NCI-H1694 (cell line): Measurements from ENCODE around the gene CBFA2T3.
"Not testable (repeated sequence)": the region's sequence is repeated elsewhere in the genome, so short reads cannot be mapped to it uniquely, and the experiment has no call there.

ENCODE experiments used
- DNase-seq: peaks from one replicate; lab custom pipeline; 2025; lab: John Stamatoyannopoulos, UW

The CBFA2T3 gene

GRCh38 chr16:89013111-89013510, 36.1 kb upstream of the CBFA2T3 start:
- no peak for DNase-seq

GRCh38 chr16:89012622-89012995, 35.6 kb upstream of the CBFA2T3 start:
- DNase-seq: no peak

DNA sequence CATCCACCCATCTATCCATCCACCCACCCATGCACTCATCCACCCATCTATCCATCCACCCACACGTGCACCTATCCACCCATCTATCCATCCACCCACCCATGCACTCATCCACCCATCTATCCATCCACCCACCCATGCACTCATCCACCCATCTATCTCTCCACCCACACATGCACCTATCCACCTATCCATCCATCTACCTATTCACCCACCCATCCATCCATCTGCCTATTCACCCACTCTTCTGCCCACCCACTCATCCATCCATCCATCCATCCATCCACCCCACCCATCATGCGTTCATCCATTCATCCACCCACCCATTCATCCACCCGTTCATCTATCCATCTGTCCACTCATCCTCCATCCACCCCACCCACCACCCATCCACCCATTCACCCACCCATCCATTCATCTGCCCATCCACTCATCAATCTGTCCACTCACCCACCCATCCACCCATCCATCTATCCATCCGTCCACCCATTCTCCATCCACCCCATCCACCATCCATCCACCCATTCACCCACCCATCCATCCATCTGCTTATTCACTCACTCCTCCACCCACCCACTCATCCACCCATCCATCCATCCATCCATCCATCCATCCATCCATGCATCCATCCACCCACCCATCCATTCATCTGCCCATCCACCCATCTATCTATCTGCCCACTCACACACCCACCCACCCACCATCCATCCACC, 35.1 kb upstream of the CBFA2T3 start:
- no peak for DNase-seq

DNA sequence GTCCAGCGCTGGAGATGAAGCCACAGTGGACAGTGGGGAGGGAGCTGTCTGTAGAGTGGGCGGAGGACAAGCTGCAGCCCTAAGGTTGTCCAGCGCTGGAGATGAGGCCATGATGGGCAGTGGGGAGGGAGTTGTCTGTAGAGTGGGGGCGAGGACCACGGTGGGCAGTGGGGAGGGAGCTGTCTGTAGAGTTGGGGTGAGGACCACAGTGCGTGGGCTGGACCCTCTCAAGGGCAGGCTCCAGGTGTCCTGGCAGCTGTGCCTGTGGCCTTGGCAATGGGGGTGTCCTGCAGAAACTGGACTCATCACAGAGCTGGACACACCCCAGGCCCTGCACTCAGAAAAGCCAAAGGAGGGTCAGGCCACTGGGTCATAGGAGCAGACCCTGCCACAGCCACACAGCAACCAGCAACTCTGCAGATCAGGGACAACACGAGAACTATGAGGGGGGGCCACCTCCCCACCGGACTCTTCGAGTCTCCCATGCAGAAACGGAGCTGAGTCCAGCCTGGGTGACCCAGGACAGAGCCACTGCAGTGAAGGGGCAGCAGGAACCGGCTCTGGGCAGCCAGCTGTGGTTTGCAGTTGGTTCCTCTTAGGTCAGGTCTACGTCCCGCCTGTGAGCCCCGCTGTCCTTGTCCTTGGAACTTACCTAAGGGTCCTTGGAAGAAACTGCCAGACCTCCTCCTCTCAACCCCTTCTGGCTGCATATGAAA, 33.4 kb upstream of the CBFA2T3 start:
- DNase-seq: no peak

- DNase-seq: no peak
Observed at GRCh38 chr16:89009343-89010209, 32.6 kb upstream of the CBFA2T3 start.

- not testable (repeated sequence) for DNase-seq
Observed at GRCh38 chr16:89008796-89009195, 31.8 kb upstream of the CBFA2T3 start.

DNA sequence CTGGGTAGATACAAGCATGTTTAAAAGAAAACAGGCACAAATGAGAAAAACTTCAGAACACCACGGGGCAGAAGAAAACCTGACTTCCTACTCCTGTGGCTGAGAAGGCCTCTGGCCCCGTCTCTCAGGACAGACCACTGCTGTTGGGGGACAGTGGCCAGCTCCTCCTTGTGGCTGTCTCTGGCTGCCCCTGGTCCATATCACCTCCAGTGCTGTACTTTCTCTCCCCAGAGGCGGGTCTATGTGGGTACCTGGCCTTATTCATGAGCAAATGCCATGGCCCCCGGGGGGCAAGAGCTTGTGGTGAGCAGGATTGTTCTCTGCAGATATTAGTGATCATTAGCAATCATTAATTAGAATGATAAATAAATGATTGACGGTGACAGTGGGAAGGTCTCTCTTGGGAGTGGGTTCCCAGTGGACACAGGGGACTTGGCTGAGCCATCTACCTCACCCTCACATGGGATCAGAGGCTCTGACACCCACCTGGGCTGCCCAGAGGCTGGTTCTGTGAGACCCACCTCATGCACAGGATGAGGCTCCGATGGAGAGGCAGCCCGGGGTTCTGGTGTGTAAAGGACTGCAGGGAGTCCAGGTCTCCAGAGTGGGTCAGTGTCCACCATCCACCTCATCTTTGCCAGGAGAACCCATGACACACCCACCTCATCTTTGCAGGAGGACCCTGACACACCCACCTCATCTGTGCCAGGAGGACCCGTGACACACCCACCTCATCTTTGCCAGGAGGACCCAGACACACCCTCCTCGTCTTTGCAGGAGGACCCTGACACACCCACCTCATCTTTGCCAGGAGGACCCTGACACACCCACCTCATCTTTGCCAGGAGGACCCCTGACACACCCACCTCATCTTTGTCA, 30.6 kb upstream of the CBFA2T3 start:
- DNase-seq: no peak

- DNase-seq: no peak
Observed at GRCh38 chr16:89006036-89006752, 29.2 kb upstream of the CBFA2T3 start.

GRCh38 chr16:89005201-89006035, 28.4 kb upstream of the CBFA2T3 start:
- no peak for DNase-seq

DNA sequence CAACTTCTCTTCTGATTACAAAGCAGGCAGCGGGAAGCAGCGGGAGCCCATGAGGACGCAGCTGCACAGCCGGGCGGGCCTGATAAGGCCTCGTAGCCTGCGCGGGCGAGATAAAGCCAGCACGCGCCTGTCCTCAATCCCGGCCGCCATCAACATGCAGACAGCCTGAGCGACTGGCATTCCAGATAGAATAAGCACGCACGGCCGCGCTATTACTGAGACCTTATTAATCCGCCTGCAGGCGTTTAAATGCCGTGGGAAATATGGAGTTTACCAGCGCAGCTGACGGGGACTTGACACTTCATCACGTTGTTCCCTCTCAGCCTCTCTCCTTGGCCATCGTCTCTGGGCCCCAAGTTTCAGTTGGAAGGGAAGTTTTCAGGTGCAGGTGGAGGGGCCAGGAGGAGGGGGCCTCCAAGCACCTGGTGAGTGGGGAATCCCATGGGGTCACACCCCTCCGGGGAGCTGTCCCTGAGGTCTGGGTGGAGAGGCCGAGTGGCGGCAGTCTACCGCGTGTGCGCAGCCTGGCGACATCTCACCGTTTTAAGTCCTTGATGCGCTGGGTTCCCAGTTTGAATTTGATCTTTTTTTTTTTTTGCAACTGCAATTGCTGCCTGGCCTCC, 27.3 kb upstream of the CBFA2T3 start:
- DNase-seq: no peak

- DNase-seq: no peak
Observed at GRCh38 chr16:89003831-89004208, 26.8 kb upstream of the CBFA2T3 start.

DNA sequence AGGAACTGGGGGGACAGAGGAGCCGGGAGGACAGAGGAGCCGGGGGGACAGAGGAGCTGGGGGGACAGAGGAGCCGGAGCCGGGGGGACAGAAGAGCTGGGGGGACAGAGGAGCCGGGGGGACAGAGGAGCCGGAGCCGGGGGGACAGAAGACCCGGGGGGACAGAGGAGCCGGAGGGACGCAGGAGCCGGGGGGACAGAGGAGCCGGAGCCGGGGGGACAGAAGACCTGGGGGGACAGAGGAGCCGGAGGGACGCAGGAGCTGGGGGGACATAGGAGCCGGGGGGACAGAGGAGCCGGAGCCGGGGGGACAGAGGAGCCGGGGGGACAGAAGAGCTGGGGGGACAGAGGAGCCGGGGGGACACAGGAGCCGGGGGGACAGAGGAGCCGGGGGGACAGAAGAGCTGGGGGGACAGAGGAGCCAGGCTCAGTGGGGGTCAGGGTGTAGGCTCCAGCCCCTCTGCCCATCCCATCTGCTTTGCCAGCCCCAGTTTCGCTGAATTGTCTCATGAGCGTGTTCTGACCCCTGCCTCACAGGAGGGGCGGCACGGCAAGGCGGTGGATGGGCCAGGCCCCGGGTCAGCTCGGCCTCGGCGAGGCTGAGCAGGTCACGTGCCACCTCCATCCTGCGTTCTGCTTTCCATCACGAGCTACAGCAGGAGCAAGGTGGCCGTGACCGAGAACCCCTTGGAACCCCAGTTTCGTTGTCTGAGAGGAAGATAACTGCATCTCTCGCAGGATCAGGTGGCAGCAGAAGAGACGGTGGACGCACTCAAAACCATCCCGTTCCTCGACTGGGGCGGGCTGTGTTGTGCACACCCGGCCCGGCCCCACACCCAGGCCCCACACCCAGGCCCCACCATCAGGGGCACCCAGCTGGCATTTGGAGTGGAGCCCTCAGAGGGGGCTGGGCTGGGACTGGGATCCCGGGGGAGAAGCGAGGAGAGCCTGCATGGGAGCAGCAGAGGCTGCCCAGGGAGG, 26.1 kb upstream of the CBFA2T3 start:
- no peak for DNase-seq

- not testable (repeated sequence) for DNase-seq
Observed at GRCh38 chr16:89002081-89002480, 25.1 kb upstream of the CBFA2T3 start.

GRCh38 chr16:89001117-89002027, 24.4 kb upstream of the CBFA2T3 start:
- no peak for DNase-seq

DNA sequence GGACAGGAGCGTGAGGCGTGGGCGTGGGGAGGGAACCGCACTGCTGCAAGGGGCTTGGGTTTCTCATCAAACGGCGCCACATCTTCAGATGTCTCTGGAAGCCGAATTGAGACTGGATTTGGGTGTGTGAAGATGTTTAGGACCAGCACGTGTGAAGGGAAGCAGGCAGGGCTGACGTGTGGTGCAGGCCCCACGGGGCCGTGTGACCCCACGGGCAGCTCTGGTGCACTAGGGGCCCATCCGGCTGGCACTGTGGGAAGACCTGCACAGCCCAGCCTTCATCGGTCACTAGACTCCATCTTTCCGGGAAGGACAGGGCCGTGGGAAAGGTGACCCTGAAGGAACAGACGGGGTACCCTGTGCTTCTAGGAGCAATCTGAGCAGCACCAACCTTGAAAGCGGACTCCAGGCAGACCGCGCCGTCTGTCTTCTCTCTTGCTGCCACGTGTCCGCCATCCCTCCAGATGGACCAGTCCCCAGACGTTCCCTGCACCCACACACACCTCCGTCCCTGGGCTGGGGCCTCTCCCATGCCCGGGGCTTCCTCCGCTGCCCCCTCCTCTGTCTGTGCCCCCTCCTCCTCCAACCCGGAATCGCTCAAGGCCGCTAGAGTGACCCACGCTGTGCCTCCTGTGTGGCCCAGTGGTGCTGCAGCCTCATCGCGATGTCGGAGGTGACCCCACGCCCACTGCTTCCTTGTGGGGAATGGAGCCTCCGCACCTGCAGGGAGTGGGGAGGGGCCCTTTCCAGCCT, 23.4 kb upstream of the CBFA2T3 start:
- no peak for DNase-seq

GRCh38 chr16:88999457-89000206, 22.6 kb upstream of the CBFA2T3 start:
- no peak for DNase-seq
